Kidney (tissue), 14 donors: Measurements from ENCODE around the gene SCAND1. TPM values are rescaled to one million over a fixed set of nuclear protein-coding genes. Genes with fewer than 3 reads are reported as not detected.
"Not testable (repeated sequence)": the region's sequence is repeated elsewhere in the genome, so short reads cannot be mapped to it uniquely, and the experiment has no call there.

Source experiments
- DNase-seq, 5 donors: peaks; one replicate each; pipeline ENCODE4 v3.0.0-alpha.2; 2013 to 2020
- FAIRE-seq: peaks from 2 replicates; lab custom pipeline; 2012; peaks lifted over from hg19 to GRCh38; lab: Jason Lieb, UNC
- H3K27ac ChIP-seq, 2 donors: one replicate each; pipeline ENCODE4 v1.7.0; 2013; ENCODE audit warnings: low read depth in 2 of 2, low read length in 2 of 2, inconsistent platforms in 1 of 2
- H3K27me3 ChIP-seq: one replicate; pipeline ENCODE4 v1.7.1; 2013; ENCODE audit warnings: low read length, inconsistent platforms; ENCODE audit not compliant: control insufficient read depth, insufficient read depth
- H3K36me3 ChIP-seq, 3 donors: one replicate each; pipeline versions ENCODE4 v1.7.0 to v1.7.1; 2013; ENCODE audit warnings: low read length in 3 of 3, control low read depth in 1 of 3, inconsistent platforms in 1 of 3; ENCODE audit not compliant: insufficient read depth in 3 of 3, control insufficient read depth in 2 of 3
- H3K4me1 ChIP-seq, 3 donors: one replicate each; pipeline versions ENCODE4 v1.7.0 to v1.7.1; 2013; ENCODE audit warnings: low read length in 3 of 3, inconsistent platforms in 1 of 3, low read depth in 1 of 3; ENCODE audit not compliant: control insufficient read depth in 2 of 3, insufficient read depth in 2 of 3
- H3K4me3 ChIP-seq, 3 donors: one replicate each; pipeline versions ENCODE4 v1.7.0 to v1.8.1; 2013; ENCODE audit warnings: low read length in 3 of 3, control low read depth in 1 of 3, inconsistent platforms in 1 of 3
- H3K9ac ChIP-seq, 3 donors: one replicate each; pipeline versions ENCODE4 v1.7.0 to v1.7.1; 2013; ENCODE audit warnings: low read length in 3 of 3, control low read depth in 1 of 3, inconsistent platforms in 1 of 3
- H3K9me3 ChIP-seq, 3 donors: one replicate each; pipeline versions ENCODE4 v1.7.0 to v1.7.1; 2013; ENCODE audit warnings: low read length in 3 of 3, control low read depth in 1 of 3, inconsistent platforms in 1 of 3; ENCODE audit not compliant: control insufficient read depth in 2 of 3, insufficient read depth in 1 of 3
- CTCF ChIP-seq: IDR thresholded peaks from 3 replicates; pipeline ENCODE4 v1.5.1; 2012; ENCODE audit warnings: mild to moderate bottlenecking, moderate library complexity, borderline replicate concordance; ENCODE audit not compliant: insufficient read depth; ENCODE audit errors: extremely low read depth
- intact Hi-C: fragments of 100-400 bp; cut with DNase I; formaldehyde crosslinking; loops from one replicate; pipeline ENCODE4 v1.11.1; 2022
- polyA plus RNA-seq: library from polyadenylated mRNA; stranded (reverse); fragments of 350-450 nt; fragmentation: Illumina TruSeq; extraction: RNeasy Lipid Tissue Mini Kit (QIAGEN cat#74804); gene quantifications from one replicate; pipeline ENCODE4 v1.2.3, GENCODE V29; 2014; ENCODE audit warnings: low read depth, low replicate concordance; ENCODE audit not compliant: insufficient read depth
- total RNA-seq: library from RNA; stranded (reverse); fragmentation: NEBNext Ultra II Directional; extraction: Animal tissue kit (Norgen Biotek cat#: 25700); gene quantifications from one replicate; pipeline ENCODE4 v1.2.1, GENCODE V29; 2021
- donor health status: control.
- donor health status: control.
- donor health status: control.
- donor health status: control.
- donor health status: control.
- donor health status: DM: yes; HTN: yes; CAD: no.
- donor health status: Normal renal cell carcinoma (clear cell type).

SCAND1 gene
- total and polyA plus RNA-seq, 2 donors from 2014 or later, result 74.7 to 184 TPM

GRCh38 chr20:35954907-35955251, 577 bp upstream of the SCAND1 start:
- no peaks in the 10 kb centered on the region for H3K36me3 ChIP-seq

GRCh38 chr20:35953387-35954199, 709 bp downstream of the SCAND1 start:
- Histone ChIP-seq H3K4me3 (peak overlapping the region; percentile 93 to 95 (median 94)), H3K4me1 (peaks cover 0 to 12% (median 3%) of the 10 kb centered on the region in 3 donors), H3K27me3 (no peaks in the 10 kb centered on the region), H3K36me3 (no peaks in the 10 kb centered on the region), H3K9ac (peak overlapping the region; percentile 80 to 99 (median 97)), H3K9me3 (no peaks in the 10 kb centered on the region), H3K27ac (peak overlapping the region; percentile 96 to 99)
- FAIRE-seq (no peak), DNase-seq (peak in 3 of 5 donors; percentile 11 to 90 (median 66))
- TF ChIP-seq CTCF, result no peak
- intact Hi-C loops, result no loop called here

More at GRCh38 chr20:35954907-35955251, 577 bp upstream of the SCAND1 start:
- Histone ChIP-seq H3K4me3 (peak overlapping the region; percentile 84 to 95 (median 93)), H3K27ac (peak overlapping the region; percentile 96 to 99), H3K27me3 (no peaks in the 10 kb centered on the region), H3K4me1 (peaks cover 0 to 12% (median 3%) of the 10 kb centered on the region in 3 donors), H3K9me3 (no peaks in the 10 kb centered on the region), H3K9ac (peak overlapping the region; percentile 57 to 97 (median 93))
- DNase-seq (no peak), FAIRE-seq (no peak)
- intact Hi-C loops, result no loop called here
- TF ChIP-seq CTCF, result no peak

GRCh38 chr20:35952480-35953386, 1.6 kb downstream of the SCAND1 start:
- H3K4me1 ChIP-seq, result peaks cover 0 to 12% (median 3%) of the 10 kb centered on the region in 3 donors
- FAIRE-seq (no peak), DNase-seq (peak in 2 of 5 donors; percentile 15 to 38)
- peaks cover 0 to 4% (median 0%) of the 10 kb centered on the region in 3 donors for H3K36me3 ChIP-seq
- peak overlapping the region; percentile 80 to 99 (median 97) for H3K9ac ChIP-seq
- peak overlapping the region; percentile 96 to 99 for H3K27ac ChIP-seq
- TF ChIP-seq CTCF, result no peak
- no peaks in the 10 kb centered on the region for H3K9me3 ChIP-seq
- intact Hi-C loops, result no loop called here
- no peaks in the 10 kb centered on the region for H3K27me3 ChIP-seq
- peak overlapping the region; percentile 93 to 95 (median 94) for H3K4me3 ChIP-seq

GRCh38 chr20:35952080-35952479, 2.2 kb downstream of the SCAND1 start:
- Histone ChIP-seq H3K9ac (peak overlapping the region in 1 of 3 donors; percentile 97), H3K4me1 (peaks cover 0 to 12% (median 3%) of the 10 kb centered on the region in 3 donors), H3K4me3 (peak overlapping the region in 1 of 3 donors; percentile 95)
- H3K36me3 ChIP-seq, DNase-seq, H3K27ac ChIP-seq, FAIRE-seq, H3K27me3 ChIP-seq, intact Hi-C loops, H3K9me3 ChIP-seq: not testable (repeated sequence)
